ENCODE measurements around the gene GNAT1. TPM values are rescaled to one million over a fixed set of nuclear protein-coding genes. Genes with fewer than 3 reads are reported as not detected.

The GNAT1 gene
- total RNA-seq, 1 donor from 2014 or later = not detected

DNA sequence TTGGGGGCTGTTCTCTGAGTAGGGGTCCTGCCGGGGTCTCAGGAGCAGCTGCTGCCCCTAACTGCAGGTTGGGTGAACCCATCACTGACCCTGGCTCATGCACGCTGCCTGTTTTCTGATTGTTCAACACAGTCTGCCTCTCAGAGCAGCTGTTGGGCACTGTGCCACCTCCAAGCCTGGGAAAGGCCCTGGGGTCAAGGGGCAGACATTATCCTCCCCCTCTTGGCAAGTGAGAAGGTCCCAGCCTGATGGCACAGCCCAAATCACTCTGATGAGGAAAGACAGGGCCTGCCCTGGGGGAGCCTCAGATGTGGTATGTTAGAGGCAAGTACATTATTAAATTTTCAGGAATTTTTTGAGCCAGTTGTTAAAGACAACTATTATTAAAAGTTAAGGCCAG, 14.1 kb upstream of the GNAT1 start:
- Histone ChIP-seq H3K27me3 (ENCODE audit: control insufficient read depth, insufficient read depth, low read length) (no peaks in the 10 kb centered on the region), H3K4me3 (ENCODE audit: low read depth, low read length) (no peak overlapping the region), H3K36me3 (ENCODE audit: control insufficient read depth, insufficient read depth, low read length) (peaks cover 2% of the 10 kb centered on the region)
- TF ChIP-seq, protein P1, sequence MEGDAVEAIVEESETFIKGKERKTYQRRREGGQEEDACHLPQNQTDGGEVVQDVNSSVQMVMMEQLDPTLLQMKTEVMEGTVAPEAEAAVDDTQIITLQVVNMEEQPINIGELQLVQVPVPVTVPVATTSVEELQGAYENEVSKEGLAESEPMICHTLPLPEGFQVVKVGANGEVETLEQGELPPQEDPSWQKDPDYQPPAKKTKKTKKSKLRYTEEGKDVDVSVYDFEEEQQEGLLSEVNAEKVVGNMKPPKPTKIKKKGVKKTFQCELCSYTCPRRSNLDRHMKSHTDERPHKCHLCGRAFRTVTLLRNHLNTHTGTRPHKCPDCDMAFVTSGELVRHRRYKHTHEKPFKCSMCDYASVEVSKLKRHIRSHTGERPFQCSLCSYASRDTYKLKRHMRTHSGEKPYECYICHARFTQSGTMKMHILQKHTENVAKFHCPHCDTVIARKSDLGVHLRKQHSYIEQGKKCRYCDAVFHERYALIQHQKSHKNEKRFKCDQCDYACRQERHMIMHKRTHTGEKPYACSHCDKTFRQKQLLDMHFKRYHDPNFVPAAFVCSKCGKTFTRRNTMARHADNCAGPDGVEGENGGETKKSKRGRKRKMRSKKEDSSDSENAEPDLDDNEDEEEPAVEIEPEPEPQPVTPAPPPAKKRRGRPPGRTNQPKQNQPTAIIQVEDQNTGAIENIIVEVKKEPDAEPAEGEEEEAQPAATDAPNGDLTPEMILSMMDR (IDR thresholded peaks at IDR 0.05; ENCODE audit: insufficient read depth, low read length, poor library complexity, severe bottlenecking) = no peak
- no peak for DNase-seq (ENCODE audit: low read depth)

DNA sequence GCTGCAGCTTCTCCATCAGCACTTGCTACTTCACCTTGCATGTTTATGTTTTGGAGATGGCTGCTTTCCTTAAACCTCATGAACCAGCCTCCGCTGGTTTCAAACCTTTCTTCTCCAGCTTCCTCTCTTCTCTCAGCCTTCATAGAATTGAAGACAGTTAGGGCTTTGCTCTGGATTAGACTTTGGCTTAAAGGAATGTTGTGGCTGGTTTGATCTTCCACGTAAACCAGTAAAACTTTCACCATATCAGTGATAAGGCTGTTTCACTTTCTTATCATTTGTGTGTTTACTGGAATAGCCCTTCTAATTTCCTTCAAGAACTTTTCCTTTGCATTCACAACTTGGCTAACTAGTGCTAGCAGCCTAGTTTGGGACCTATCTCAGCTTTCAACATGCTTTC, 11.7 kb upstream of the GNAT1 start:
- TF ChIP-seq, protein P1 (IDR thresholded peaks at IDR 0.05; ENCODE audit: insufficient read depth, low read length, poor library complexity, severe bottlenecking) = no peak
- Histone ChIP-seq H3K4me3 (ENCODE audit: low read depth, low read length) (no peak overlapping the region), H3K27me3 (ENCODE audit: control insufficient read depth, insufficient read depth, low read length) (no peaks in the 10 kb centered on the region), H3K36me3 (ENCODE audit: control insufficient read depth, insufficient read depth, low read length) (peaks cover 2% of the 10 kb centered on the region)
- no peak for DNase-seq (ENCODE audit: low read depth)

DNA sequence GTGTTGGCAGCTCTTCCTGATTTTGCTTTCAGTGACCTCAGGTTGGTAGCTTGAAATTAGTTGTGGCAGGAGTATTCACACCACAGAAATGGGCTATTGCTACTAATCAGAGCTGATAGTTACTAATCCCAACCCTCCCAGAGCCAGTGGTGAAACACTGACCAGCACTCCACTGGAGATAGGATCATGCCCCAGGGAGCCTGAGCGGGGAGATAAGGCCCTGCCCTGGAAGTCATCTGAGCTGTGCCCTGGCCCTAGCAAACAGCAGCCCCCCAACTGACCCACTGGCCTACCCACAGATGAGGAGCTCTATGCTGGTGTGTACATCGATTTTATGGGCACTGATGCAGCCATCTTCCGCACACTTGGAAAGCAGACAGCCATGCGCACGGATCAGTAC, 9.4 kb upstream of the GNAT1 start:
- Histone ChIP-seq H3K27me3 (ENCODE audit: control insufficient read depth, insufficient read depth, low read length) (no peaks in the 10 kb centered on the region), H3K36me3 (ENCODE audit: control insufficient read depth, insufficient read depth, low read length) (no peaks in the 10 kb centered on the region), H3K4me3 (ENCODE audit: low read depth, low read length) (no peak overlapping the region)
- TF ChIP-seq, protein P1 (IDR thresholded peaks at IDR 0.05; ENCODE audit: insufficient read depth, low read length, poor library complexity, severe bottlenecking) = no peak
- DNase-seq (ENCODE audit: low read depth) = no peak

DNA sequence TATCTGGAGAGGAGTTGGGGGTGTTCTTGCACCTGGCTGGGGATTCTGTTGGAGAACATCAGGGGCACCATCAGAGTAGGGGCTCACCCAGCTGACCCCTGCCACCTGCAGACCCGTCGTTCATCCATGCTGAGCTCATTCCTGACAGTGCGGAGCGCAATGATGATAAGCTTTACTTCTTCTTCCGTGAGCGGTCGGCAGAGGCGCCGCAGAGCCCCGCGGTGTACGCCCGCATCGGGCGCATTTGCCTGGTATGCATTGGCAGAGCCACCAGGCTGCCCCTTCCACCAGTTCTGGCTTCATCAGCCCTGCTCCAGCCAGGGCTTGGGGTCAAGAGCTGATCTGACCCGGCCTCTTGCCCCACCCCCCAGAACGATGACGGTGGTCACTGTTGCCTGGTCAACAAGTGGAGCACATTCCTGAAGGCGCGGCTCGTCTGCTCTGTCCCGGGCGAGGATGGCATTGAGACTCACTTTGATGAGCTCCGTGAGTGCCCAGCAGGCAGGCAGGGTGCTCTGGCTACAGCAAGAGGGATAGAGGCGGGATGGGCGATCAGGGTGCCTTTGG, 8.8 kb upstream of the GNAT1 start:
- Histone ChIP-seq H3K27me3 (ENCODE audit: control insufficient read depth, insufficient read depth, low read length) (no peaks in the 10 kb centered on the region), H3K4me3 (ENCODE audit: low read depth, low read length) (no peak overlapping the region), H3K36me3 (ENCODE audit: control insufficient read depth, insufficient read depth, low read length) (no peaks in the 10 kb centered on the region)
- DNase-seq (ENCODE audit: low read depth) = no peak
- TF ChIP-seq, protein P1 (IDR thresholded peaks at IDR 0.05; ENCODE audit: insufficient read depth, low read length, poor library complexity, severe bottlenecking) = no peak

DNA sequence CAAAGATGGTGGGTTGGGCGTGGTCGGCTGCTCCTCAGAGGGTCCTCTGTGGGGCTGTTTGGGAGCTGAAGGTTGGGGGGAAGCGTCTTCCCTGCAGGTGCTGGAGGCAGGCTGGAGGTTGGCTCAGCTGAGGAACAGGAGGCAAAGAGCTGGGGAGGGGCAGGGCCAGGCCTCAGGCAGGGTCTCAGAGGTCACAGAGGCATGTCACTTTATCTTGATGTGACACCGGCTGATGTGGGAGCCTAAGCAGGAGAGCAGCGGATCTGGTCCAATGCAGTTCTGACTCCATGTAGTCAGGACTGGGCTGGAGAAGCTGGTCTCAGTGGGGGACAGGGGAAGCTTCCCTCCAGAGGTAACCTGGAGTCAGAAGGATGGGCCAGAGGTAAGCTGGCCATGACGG, 7.7 kb upstream of the GNAT1 start:
- no peak for DNase-seq (ENCODE audit: low read depth)
- Histone ChIP-seq H3K36me3 (ENCODE audit: control insufficient read depth, insufficient read depth, low read length) (no peaks in the 10 kb centered on the region), H3K27me3 (ENCODE audit: control insufficient read depth, insufficient read depth, low read length) (no peaks in the 10 kb centered on the region), H3K4me3 (ENCODE audit: low read depth, low read length) (no peak overlapping the region)
- TF ChIP-seq, protein P1 (IDR thresholded peaks at IDR 0.05; ENCODE audit: insufficient read depth, low read length, poor library complexity, severe bottlenecking) = no peak

All from kidney epithelial cell (primary cell).